ENCODE data around the gene CYP2W1. TPM values are rescaled to one million over a fixed set of nuclear protein-coding genes. Genes with fewer than 3 reads are reported as not detected.

The CYP2W1 gene
- total RNA-seq, 1 experiment from 2014 or later = not detected

- no TSS peak for BruUV-seq (replicated peaks)
- no peaks in the 10 kb centered on the region for H3K9me3 Mint-ChIP-seq (ENCODE audit: unreplicated experiment)
- no peak overlapping the region for H3K27ac Mint-ChIP-seq (ENCODE audit: low read depth, unreplicated experiment)
- POLR2A ChIA-PET = interaction anchor here (1.4 kb wide), 1 partner anchor 77 kb away, joined by 3 read pairs; no protein-coding TSS in a partner anchor
- no peak for TF ChIP-seq CTCF (IDR thresholded peaks at IDR 0.05; ENCODE audit: unreplicated experiment)
- H3K36me3 Mint-ChIP-seq (ENCODE audit: insufficient read depth, unreplicated experiment) = peaks cover 12% of the 10 kb centered on the region
- H3K4me3 Mint-ChIP-seq (ENCODE audit: unreplicated experiment) = no peak overlapping the region
- no peaks in the 10 kb centered on the region for H3K27me3 Mint-ChIP-seq (ENCODE audit: insufficient read depth, unreplicated experiment)
- intact Hi-C loops (cut with micrococcal nuclease) = no loop called here
- peaks cover 6% of the 10 kb centered on the region for H3K4me1 Mint-ChIP-seq (ENCODE audit: insufficient read depth, unreplicated experiment)
- no peak for DNase-seq (ENCODE audit: unreplicated experiment)
- CTCF ChIA-PET = interaction anchor here (0.5 to 1.1 kb wide), 3 partner anchors 11 to 206 kb away, joined by 4 to 5 read pairs (median 4); no protein-coding TSS in a partner anchor
Measured at GRCh38 chr7:988963-989529, 6.1 kb downstream of the CYP2W1 start.

GRCh38 chr7:990352-990932 lies 7.5 kb downstream of the CYP2W1 start:
- Mint-ChIP-seq H3K4me3 (ENCODE audit: unreplicated experiment) (no peak overlapping the region), H3K4me1 (ENCODE audit: insufficient read depth, unreplicated experiment) (peaks cover 6% of the 10 kb centered on the region), H3K36me3 (ENCODE audit: insufficient read depth, unreplicated experiment) (peaks cover 12% of the 10 kb centered on the region), H3K27me3 (ENCODE audit: insufficient read depth, unreplicated experiment) (no peaks in the 10 kb centered on the region), H3K9me3 (ENCODE audit: unreplicated experiment) (no peaks in the 10 kb centered on the region), H3K27ac (ENCODE audit: low read depth, unreplicated experiment) (no peak overlapping the region)
- CTCF ChIA-PET = interaction anchor here (0.7 to 5.0 kb wide), 3 partner anchors 12 to 74 kb away, joined by 3 to 98 read pairs (median 27); no protein-coding TSS in a partner anchor
- DNase-seq (ENCODE audit: unreplicated experiment) = no peak
- no TSS peak for BruUV-seq (replicated peaks)
- POLR2A ChIA-PET = no interaction called here
- intact Hi-C loops (cut with micrococcal nuclease) = no loop called here
- TF ChIP-seq CTCF (IDR thresholded peaks at IDR 0.05; ENCODE audit: unreplicated experiment) = no peak

- BruUV-seq (replicated peaks) = no TSS peak
- ChIA-PET POLR2A (no interaction called here), CTCF (interaction anchor here (0.6 to 5.0 kb wide), 7 partner anchors 13 to 192 kb away, joined by 3 to 98 read pairs (median 22); partner anchors contain the start of gene COX19)
- DNase-seq (ENCODE audit: unreplicated experiment) = no peak
- Mint-ChIP-seq H3K27ac (ENCODE audit: low read depth, unreplicated experiment) (no peak overlapping the region), H3K27me3 (ENCODE audit: insufficient read depth, unreplicated experiment) (no peaks in the 10 kb centered on the region), H3K36me3 (ENCODE audit: insufficient read depth, unreplicated experiment) (peaks cover 16% of the 10 kb centered on the region), H3K4me1 (ENCODE audit: insufficient read depth, unreplicated experiment) (peaks cover 6% of the 10 kb centered on the region), H3K9me3 (ENCODE audit: unreplicated experiment) (no peaks in the 10 kb centered on the region), H3K4me3 (ENCODE audit: unreplicated experiment) (no peak overlapping the region)
- intact Hi-C loops (cut with micrococcal nuclease) = no loop called here
- TF ChIP-seq CTCF (IDR thresholded peaks at IDR 0.05; ENCODE audit: unreplicated experiment) = no peak
Measured at GRCh38 chr7:990933-991728, 8.2 kb downstream of the CYP2W1 start.
